KOPT-K1 (cell line): Measurements from ENCODE around the gene LONP2.
"Not testable (repeated sequence)": the region's sequence is repeated elsewhere in the genome, so short reads cannot be mapped to it uniquely, and the experiment has no call there.

Experiments
- H3K27ac ChIP-seq: fragments of 200-600 bp; sonication (generic); 2 replicates; pipeline ENCODE4 v1.5.1; 2016; ENCODE audit warnings: antibody characterized with exemption, mild to moderate bottlenecking, low read depth, low read length; ENCODE audit not compliant: poor library complexity, severe bottlenecking
- H3K36me3 ChIP-seq: fragments of 200-600 bp; sonication (generic); 2 replicates; pipeline ENCODE4 v1.5.1; 2017; ENCODE audit warnings: antibody characterized with exemption, mild to moderate bottlenecking, low read length, moderate library complexity; ENCODE audit not compliant: insufficient read depth
- H3K9me3 ChIP-seq: fragments of 200-600 bp; sonication (generic); 2 replicates; pipeline ENCODE4 v1.5.1; 2017; ENCODE audit warnings: antibody characterized with exemption, low read length, mild to moderate bottlenecking; ENCODE audit not compliant: insufficient read depth, poor library complexity, severe bottlenecking

Gene LONP2

GRCh38 chr16:48356633-48357376, 112.7 kb downstream of the LONP2 start:
- Histone ChIP-seq H3K36me3 (peaks cover 67% of the 10 kb centered on the region), H3K9me3 (no peaks in the 10 kb centered on the region)

GRCh38 chr16:48358419-48358818, 114.3 kb downstream of the LONP2 start:
- peaks cover 56% of the 10 kb centered on the region for H3K36me3 ChIP-seq
- H3K9me3 ChIP-seq, result no peaks in the 10 kb centered on the region
- no peak overlapping the region for H3K27ac ChIP-seq

More at GRCh38 chr16:48356633-48357376, 112.7 kb downstream of the LONP2 start:
- H3K27ac ChIP-seq, result no peak overlapping the region

- no peak overlapping the region for H3K27ac ChIP-seq
- H3K36me3 ChIP-seq, result peaks cover 50% of the 10 kb centered on the region
- no peaks in the 10 kb centered on the region for H3K9me3 ChIP-seq
Observed at GRCh38 chr16:48359983-48360382, 115.9 kb downstream of the LONP2 start.

- Histone ChIP-seq H3K27ac (no peak overlapping the region), H3K36me3 (peaks cover 40% of the 10 kb centered on the region), H3K9me3 (no peaks in the 10 kb centered on the region)
Observed at GRCh38 chr16:48361012-48361411, 116.9 kb downstream of the LONP2 start.

GRCh38 chr16:48361540-48362144, 117.5 kb downstream of the LONP2 start:
- Histone ChIP-seq H3K9me3 (no peaks in the 10 kb centered on the region), H3K27ac (no peak overlapping the region), H3K36me3 (peaks cover 36% of the 10 kb centered on the region)

- no peaks in the 10 kb centered on the region for H3K9me3 ChIP-seq
- peaks cover 13% of the 10 kb centered on the region for H3K36me3 ChIP-seq
- H3K27ac ChIP-seq, result no peak overlapping the region
Observed at GRCh38 chr16:48365025-48365600, 121.0 kb downstream of the LONP2 start.

GRCh38 chr16:48365601-48366164, 121.6 kb downstream of the LONP2 start:
- Histone ChIP-seq H3K36me3 (peaks cover 11% of the 10 kb centered on the region), H3K27ac (peak overlapping the region; percentile 30), H3K9me3 (no peaks in the 10 kb centered on the region)

GRCh38 chr16:48366165-48367093, 122.3 kb downstream of the LONP2 start:
- Histone ChIP-seq H3K27ac (peak overlapping the region; percentile 30), H3K9me3 (no peaks in the 10 kb centered on the region), H3K36me3 (peaks cover 9% of the 10 kb centered on the region)

GRCh38 chr16:48367441-48368049, 123.4 kb downstream of the LONP2 start:
- Histone ChIP-seq H3K36me3 (no peaks in the 10 kb centered on the region), H3K9me3 (no peaks in the 10 kb centered on the region), H3K27ac (no peak overlapping the region)

- H3K9me3 ChIP-seq, result no peaks in the 10 kb centered on the region
- no peak overlapping the region for H3K27ac ChIP-seq
- no peaks in the 10 kb centered on the region for H3K36me3 ChIP-seq
Observed at GRCh38 chr16:48369765-48370164, 125.7 kb downstream of the LONP2 start.

- no peaks in the 10 kb centered on the region for H3K36me3 ChIP-seq
- H3K27ac ChIP-seq, result no peak overlapping the region
- H3K9me3 ChIP-seq, result no peaks in the 10 kb centered on the region
Observed at GRCh38 chr16:48370229-48370628, 126.1 kb downstream of the LONP2 start.

GRCh38 chr16:48370668-48371392, 126.7 kb downstream of the LONP2 start:
- not testable (repeated sequence) for H3K27ac ChIP-seq, H3K9me3 ChIP-seq, H3K36me3 ChIP-seq

- Histone ChIP-seq H3K27ac (no peak overlapping the region), H3K36me3 (no peaks in the 10 kb centered on the region)
Observed at GRCh38 chr16:48371393-48371780, 127.3 kb downstream of the LONP2 start.

GRCh38 chr16:48372744-48373143, 128.6 kb downstream of the LONP2 start:
- no peaks in the 10 kb centered on the region for H3K36me3 ChIP-seq
- H3K27ac ChIP-seq, result no peak overlapping the region
- no peaks in the 10 kb centered on the region for H3K9me3 ChIP-seq

More at GRCh38 chr16:48371393-48371780, 127.3 kb downstream of the LONP2 start:
- H3K9me3 ChIP-seq, result no peaks in the 10 kb centered on the region
